SU-DHL-6 (cell line): Measurements from ENCODE around the gene SERPINA12.

Source experiments
- H2AFZ ChIP-seq: fragments of 200-600 bp; sonication (generic); 2 replicates; pipeline ENCODE4 v1.6.1; 2014; ENCODE audit warnings: low read depth, mild to moderate bottlenecking, moderate library complexity, mixed read lengths, antibody characterized with exemption, low read length; ENCODE audit not compliant: severe bottlenecking
- H3F3A ChIP-seq: fragments of 200-600 bp; shearing (Covaris generic); 2 replicates; pipeline ENCODE4 v1.6.0; 2016; ENCODE audit warnings: antibody characterized with exemption, mild to moderate bottlenecking; ENCODE audit not compliant: insufficient read depth
- H3K27ac ChIP-seq: fragments of 200-600 bp; sonication (generic); 2 replicates; pipeline ENCODE4 v1.5.1; 2016; ENCODE audit warnings: low read depth, mild to moderate bottlenecking, low read length, moderate library complexity, mixed read lengths
- H3K27me3 ChIP-seq: fragments of 200-600 bp; sonication (generic), shearing (Covaris generic); 2 replicates; pipeline ENCODE4 v1.6.0; 2014; ENCODE audit warnings: mild to moderate bottlenecking, low read length
- H3K36me3 ChIP-seq: fragments of 200-600 bp; sonication (generic); 2 replicates; pipeline ENCODE4 v1.6.1; 2014; ENCODE audit warnings: mild to moderate bottlenecking, low read length, mixed read lengths
- H3K4me2 ChIP-seq: fragments of 300-600, 200-600 bp; shearing (Covaris generic), sonication (generic); 2 replicates; pipeline ENCODE4 v1.6.0; 2014; ENCODE audit warnings: low read length, low read depth, mild to moderate bottlenecking; ENCODE audit not compliant: poor library complexity, severe bottlenecking
- H3K4me3 ChIP-seq: fragments of 200-600 bp; sonication (generic); 2 replicates; pipeline ENCODE4 v1.5.1; 2014; ENCODE audit warnings: antibody characterized with exemption, low read length, mild to moderate bottlenecking, mixed read lengths; ENCODE audit not compliant: insufficient read depth, poor library complexity, severe bottlenecking
- H3K79me2 ChIP-seq: fragments of 200-600 bp; sonication (generic); 2 replicates; pipeline ENCODE4 v1.6.1; 2014; ENCODE audit warnings: mild to moderate bottlenecking, low read length, moderate library complexity; ENCODE audit not compliant: insufficient read depth
- H3K9ac ChIP-seq: fragments of 200-600 bp; sonication (generic); 2 replicates; pipeline ENCODE4 v1.7.0; 2014; ENCODE audit warnings: mild to moderate bottlenecking, low read length
- H3K9me2 ChIP-seq: fragments of 200-600 bp; sonication (generic); replicated peaks from 2 replicates; pipeline ENCODE4 v1.6.1; 2014; ENCODE audit warnings: low read length; ENCODE audit not compliant: insufficient read depth
- H3K9me3 ChIP-seq: fragments of 200-600 bp; sonication (generic); 2 replicates; pipeline ENCODE4 v1.6.1; 2014; ENCODE audit warnings: low read length, mixed read lengths; ENCODE audit not compliant: insufficient read depth
- H4K20me1 ChIP-seq: fragments of 200-600 bp; sonication (generic); 2 replicates; pipeline ENCODE4 v1.6.1; 2014; ENCODE audit warnings: low read depth, mild to moderate bottlenecking, antibody characterized with exemption, low read length, moderate library complexity, mixed read lengths
- CTCF ChIP-seq: fragments of 200-600 bp; sonication (generic); IDR thresholded peaks from one replicate; pipeline ENCODE4 v1.5.1; 2017; ENCODE audit warnings: antibody characterized with exemption, mild to moderate bottlenecking, low read length, moderate library complexity; ENCODE audit not compliant: insufficient read depth, poor library complexity, severe bottlenecking
- EZH2phosphoT487 ChIP-seq: fragments of 200-600 bp; sonication (generic), shearing (Covaris generic); conservative IDR thresholded peaks from 2 replicates; pipeline ENCODE4 v1.6.1; 2018; ENCODE audit warnings: mild to moderate bottlenecking, antibody characterized with exemption, low read length, moderate library complexity, mixed read lengths

The SERPINA12 gene

GRCh38 chr14:94445003-94445402 is 64.3 kb downstream of the SERPINA12 start:
- Histone ChIP-seq H3K4me3 (no peak overlapping the region), H3K9me2 (no peaks in the 10 kb centered on the region), H3K27me3 (no peaks in the 10 kb centered on the region), H4K20me1 (no peaks in the 10 kb centered on the region), H2AFZ (no peak overlapping the region), H3K79me2 (no peaks in the 10 kb centered on the region), H3F3A (no peaks in the 10 kb centered on the region), H3K36me3 (no peaks in the 10 kb centered on the region), H3K9me3 (no peaks in the 10 kb centered on the region), H3K27ac (no peak overlapping the region), H3K4me2 (no peak overlapping the region), H3K9ac (no peak overlapping the region)
- TF ChIP-seq CTCF: no peak
- TF ChIP-seq EZH2phosphoT487: no peak

GRCh38 chr14:94441531-94442205 is 67.6 kb downstream of the SERPINA12 start:
- TF ChIP-seq EZH2phosphoT487 (no peak), CTCF (no peak)
- Histone ChIP-seq H2AFZ (no peak overlapping the region), H3K36me3 (no peaks in the 10 kb centered on the region), H3K9ac (no peak overlapping the region), H3F3A (no peaks in the 10 kb centered on the region), H3K79me2 (no peaks in the 10 kb centered on the region), H3K27me3 (no peaks in the 10 kb centered on the region), H3K9me2 (no peaks in the 10 kb centered on the region), H3K27ac (no peak overlapping the region), H3K9me3 (no peaks in the 10 kb centered on the region), H3K4me2 (no peak overlapping the region), H4K20me1 (no peaks in the 10 kb centered on the region), H3K4me3 (no peak overlapping the region)

GRCh38 chr14:94441130-94441529 is 68.1 kb downstream of the SERPINA12 start:
- TF ChIP-seq EZH2phosphoT487 (no peak), CTCF (no peak)
- Histone ChIP-seq H2AFZ (no peak overlapping the region), H3K4me2 (no peak overlapping the region), H3K36me3 (no peaks in the 10 kb centered on the region), H3K9ac (no peak overlapping the region), H3K4me3 (no peak overlapping the region), H3K27ac (no peak overlapping the region), H4K20me1 (no peaks in the 10 kb centered on the region), H3K79me2 (no peaks in the 10 kb centered on the region), H3K9me2 (no peaks in the 10 kb centered on the region), H3K27me3 (no peaks in the 10 kb centered on the region), H3K9me3 (no peaks in the 10 kb centered on the region), H3F3A (no peaks in the 10 kb centered on the region)
